K562 (cell line): Measurements from ENCODE around the gene IDI1. TPM values are rescaled to one million over a fixed set of nuclear protein-coding genes. Genes with fewer than 3 reads are reported as not detected.

ENCODE experiments used
- SUPT5H ChIP-seq: fragments of 450-650 bp; IDR thresholded peaks from 2 replicates; pipeline ENCODE4 v1.6.1; 2016
- polyA plus RNA-seq, 8 experiments: library from polyadenylated mRNA; depleted of rRNA in 4 of 8; stranded (reverse) in 5 of 8; unstranded in 3 of 8; fragments of >200 nt; fragmentation: Nextera tagmentation in 2 of 8; fragmentation: Illumina TruSeq in 1 of 8; extraction: Ambion mirVana in 2 of 8; extraction: Trizol in 1 of 8; gene quantifications; 2 replicates each; pipeline versions ENCODE4 v1.2.1 to v1.2.3, GENCODE V29; 2011 to 2014; ENCODE audit warnings: inconsistent platforms in 1 of 8, missing spikeins in 1 of 8
- total RNA-seq, 7 experiments: library from RNA; depleted of rRNA in 6 of 7; stranded (reverse); fragments of >200 nt in 6 of 7; fragmentation: Illumina TruSeq in 2 of 7; extraction: Trizol in 2 of 7; gene quantifications; 2 replicates each; pipeline versions ENCODE4 v1.2.1 to v1.2.3, GENCODE V29; 2011 to 2021; ENCODE audit warnings: low replicate concordance in 1 of 7
- TF ChIP-seq, protein P1 (sequence below): fragments of 450-650 bp; IDR thresholded peaks from 2 replicates; pipeline ENCODE4 v1.6.1; 2016; ENCODE audit warnings: low read depth
- TF ChIP-seq, protein P2 (sequence below): fragments of 250-450 bp; sonication (Bioruptor Pico); IDR thresholded peaks from 2 replicates; pipeline ENCODE4 v1.4.0; 2020

Gene IDI1
- total and polyA plus RNA-seq, 9 of the 15 experiments (the other 6 are each of a cell fraction or from before 2014, with no cell fraction given), result 70.0 to 265 (median 119) TPM

DNA sequence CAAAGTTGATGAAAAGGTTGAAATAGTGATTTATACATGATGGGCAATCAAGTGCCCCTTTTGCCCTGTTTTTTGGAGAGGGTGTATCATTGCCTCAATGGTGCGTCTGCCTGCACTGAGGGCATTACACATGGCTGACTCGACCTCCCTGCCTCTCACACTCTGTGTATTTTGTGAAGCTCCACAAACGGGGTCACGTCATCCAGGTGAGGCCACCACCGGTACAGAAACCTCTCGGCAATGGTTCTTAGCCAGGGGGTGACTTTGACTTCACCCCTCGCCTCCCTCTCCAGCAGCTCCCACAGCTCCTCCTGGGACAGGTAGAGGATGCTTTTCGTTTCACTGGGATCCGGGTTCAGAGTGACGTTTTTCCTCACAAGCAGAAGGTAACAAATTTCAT lies 29.6 kb downstream of the IDI1 start (continued):
- TF ChIP-seq, protein P1, sequence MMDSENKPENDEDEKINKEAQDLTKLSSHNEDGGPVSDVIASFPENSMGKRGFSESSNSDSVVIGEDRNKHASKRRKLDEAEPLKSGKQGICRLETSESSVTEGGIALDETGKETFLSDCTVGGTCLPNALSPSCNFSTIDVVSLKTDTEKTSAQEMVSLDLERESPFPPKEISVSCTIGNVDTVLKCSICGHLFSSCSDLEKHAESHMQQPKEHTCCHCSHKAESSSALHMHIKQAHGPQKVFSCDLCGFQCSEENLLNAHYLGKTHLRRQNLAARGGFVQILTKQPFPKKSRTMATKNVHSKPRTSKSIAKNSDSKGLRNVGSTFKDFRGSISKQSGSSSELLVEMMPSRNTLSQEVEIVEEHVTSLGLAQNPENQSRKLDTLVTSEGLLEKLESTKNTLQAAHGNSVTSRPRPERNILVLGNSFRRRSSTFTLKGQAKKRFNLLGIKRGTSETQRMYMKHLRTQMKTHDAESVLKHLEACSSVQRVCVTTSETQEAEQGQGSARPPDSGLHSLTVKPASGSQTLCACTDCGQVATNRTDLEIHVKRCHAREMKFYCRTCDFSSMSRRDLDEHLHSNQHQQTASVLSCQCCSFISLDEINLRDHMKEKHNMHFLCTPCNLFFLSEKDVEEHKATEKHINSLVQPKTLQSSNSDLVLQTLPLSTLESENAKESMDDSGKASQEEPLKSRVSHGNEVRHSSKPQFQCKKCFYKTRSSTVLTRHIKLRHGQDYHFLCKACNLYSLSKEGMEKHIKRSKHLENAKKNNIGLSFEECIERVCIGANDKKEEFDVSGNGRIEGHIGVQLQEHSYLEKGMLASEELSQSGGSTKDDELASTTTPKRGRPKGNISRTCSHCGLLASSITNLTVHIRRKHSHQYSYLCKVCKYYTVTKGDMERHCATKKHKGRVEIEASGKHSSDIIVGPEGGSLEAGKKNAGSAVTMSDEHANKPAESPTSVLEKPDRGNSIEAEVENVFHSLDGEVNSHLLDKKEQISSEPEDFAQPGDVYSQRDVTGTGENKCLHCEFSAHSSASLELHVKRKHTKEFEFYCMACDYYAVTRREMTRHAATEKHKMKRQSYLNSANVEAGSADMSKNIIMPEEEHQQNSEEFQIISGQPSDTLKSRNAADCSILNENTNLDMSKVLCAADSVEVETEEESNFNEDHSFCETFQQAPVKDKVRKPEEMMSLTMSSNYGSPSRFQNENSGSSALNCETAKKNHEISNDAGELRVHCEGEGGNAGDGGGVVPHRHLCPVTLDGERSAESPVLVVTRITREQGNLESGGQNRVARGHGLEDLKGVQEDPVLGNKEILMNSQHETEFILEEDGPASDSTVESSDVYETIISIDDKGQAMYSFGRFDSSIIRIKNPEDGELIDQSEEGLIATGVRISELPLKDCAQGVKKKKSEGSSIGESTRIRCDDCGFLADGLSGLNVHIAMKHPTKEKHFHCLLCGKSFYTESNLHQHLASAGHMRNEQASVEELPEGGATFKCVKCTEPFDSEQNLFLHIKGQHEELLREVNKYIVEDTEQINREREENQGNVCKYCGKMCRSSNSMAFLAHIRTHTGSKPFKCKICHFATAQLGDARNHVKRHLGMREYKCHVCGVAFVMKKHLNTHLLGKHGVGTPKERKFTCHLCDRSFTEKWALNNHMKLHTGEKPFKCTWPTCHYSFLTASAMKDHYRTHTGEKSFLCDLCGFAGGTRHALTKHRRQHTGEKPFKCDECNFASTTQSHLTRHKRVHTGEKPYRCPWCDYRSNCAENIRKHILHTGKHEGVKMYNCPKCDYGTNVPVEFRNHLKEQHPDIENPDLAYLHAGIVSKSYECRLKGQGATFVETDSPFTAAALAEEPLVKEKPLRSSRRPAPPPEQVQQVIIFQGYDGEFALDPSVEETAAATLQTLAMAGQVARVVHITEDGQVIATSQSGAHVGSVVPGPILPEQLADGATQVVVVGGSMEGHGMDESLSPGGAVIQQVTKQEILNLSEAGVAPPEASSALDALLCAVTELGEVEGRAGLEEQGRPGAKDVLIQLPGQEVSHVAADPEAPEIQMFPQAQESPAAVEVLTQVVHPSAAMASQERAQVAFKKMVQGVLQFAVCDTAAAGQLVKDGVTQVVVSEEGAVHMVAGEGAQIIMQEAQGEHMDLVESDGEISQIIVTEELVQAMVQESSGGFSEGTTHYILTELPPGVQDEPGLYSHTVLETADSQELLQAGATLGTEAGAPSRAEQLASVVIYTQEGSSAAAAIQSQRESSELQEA, result no peak
- TF ChIP-seq, protein P2, sequence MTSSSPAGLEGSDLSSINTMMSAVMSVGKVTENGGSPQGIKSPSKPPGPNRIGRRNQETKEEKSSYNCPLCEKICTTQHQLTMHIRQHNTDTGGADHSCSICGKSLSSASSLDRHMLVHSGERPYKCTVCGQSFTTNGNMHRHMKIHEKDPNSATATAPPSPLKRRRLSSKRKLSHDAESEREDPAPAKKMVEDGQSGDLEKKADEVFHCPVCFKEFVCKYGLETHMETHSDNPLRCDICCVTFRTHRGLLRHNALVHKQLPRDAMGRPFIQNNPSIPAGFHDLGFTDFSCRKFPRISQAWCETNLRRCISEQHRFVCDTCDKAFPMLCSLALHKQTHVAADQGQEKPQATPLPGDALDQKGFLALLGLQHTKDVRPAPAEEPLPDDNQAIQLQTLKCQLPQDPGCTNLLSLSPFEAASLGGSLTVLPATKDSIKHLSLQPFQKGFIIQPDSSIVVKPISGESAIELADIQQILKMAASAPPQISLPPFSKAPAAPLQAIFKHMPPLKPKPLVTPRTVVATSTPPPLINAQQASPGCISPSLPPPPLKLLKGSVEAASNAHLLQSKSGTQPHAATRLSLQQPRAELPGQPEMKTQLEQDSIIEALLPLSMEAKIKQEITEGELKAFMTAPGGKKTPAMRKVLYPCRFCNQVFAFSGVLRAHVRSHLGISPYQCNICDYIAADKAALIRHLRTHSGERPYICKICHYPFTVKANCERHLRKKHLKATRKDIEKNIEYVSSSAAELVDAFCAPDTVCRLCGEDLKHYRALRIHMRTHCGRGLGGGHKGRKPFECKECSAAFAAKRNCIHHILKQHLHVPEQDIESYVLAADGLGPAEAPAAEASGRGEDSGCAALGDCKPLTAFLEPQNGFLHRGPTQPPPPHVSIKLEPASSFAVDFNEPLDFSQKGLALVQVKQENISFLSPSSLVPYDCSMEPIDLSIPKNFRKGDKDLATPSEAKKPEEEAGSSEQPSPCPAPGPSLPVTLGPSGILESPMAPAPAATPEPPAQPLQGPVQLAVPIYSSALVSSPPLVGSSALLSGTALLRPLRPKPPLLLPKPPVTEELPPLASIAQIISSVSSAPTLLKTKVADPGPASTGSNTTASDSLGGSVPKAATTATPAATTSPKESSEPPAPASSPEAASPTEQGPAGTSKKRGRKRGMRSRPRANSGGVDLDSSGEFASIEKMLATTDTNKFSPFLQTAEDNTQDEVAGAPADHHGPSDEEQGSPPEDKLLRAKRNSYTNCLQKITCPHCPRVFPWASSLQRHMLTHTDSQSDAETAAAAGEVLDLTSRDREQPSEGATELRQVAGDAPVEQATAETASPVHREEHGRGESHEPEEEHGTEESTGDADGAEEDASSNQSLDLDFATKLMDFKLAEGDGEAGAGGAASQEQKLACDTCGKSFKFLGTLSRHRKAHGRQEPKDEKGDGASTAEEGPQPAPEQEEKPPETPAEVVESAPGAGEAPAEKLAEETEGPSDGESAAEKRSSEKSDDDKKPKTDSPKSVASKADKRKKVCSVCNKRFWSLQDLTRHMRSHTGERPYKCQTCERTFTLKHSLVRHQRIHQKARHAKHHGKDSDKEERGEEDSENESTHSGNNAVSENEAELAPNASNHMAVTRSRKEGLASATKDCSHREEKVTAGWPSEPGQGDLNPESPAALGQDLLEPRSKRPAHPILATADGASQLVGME (CRISPR knock-in tag), result no peak
- TF ChIP-seq SUPT5H, result peak; percentile 60
